ENCODE measurements around the gene MRPL34.

The MRPL34 gene

GRCh38 chr19:17338433-17339078 is 32.9 kb downstream of the MRPL34 start:
- DNase-seq (ENCODE audit: low read depth, low spot score): no peak
- H3K27ac ChIP-seq: no peak overlapping the region

GRCh38 chr19:17339088-17339741 is 33.5 kb downstream of the MRPL34 start:
- DNase-seq (ENCODE audit: low read depth, low spot score): no peak
- no peak overlapping the region for H3K27ac ChIP-seq

- no peak for DNase-seq (ENCODE audit: low read depth, low spot score)
- H3K27ac ChIP-seq: no peak overlapping the region
Observed at GRCh38 chr19:17340302-17340870, 34.7 kb downstream of the MRPL34 start.

- no peak for DNase-seq (ENCODE audit: low read depth, low spot score)
- H3K27ac ChIP-seq: no peak overlapping the region
Observed at GRCh38 chr19:17340871-17341357, 35.2 kb downstream of the MRPL34 start.

- H3K27ac ChIP-seq: no peak overlapping the region
- DNase-seq (ENCODE audit: low read depth, low spot score): no peak
Observed at GRCh38 chr19:17341386-17341785, 35.7 kb downstream of the MRPL34 start.

GRCh38 chr19:17341845-17342244 is 36.2 kb downstream of the MRPL34 start:
- DNase-seq (ENCODE audit: low read depth, low spot score): no peak

GRCh38 chr19:17346109-17346671 is 40.5 kb downstream of the MRPL34 start:
- no peak for DNase-seq (ENCODE audit: low read depth, low spot score)
- H3K27ac ChIP-seq: no peak overlapping the region

More at GRCh38 chr19:17341845-17342244, 36.2 kb downstream of the MRPL34 start:
- no peak overlapping the region for H3K27ac ChIP-seq

- no peak for DNase-seq (ENCODE audit: low read depth, low spot score)
- H3K27ac ChIP-seq: no peak overlapping the region
Observed at GRCh38 chr19:17347361-17347760, 41.7 kb downstream of the MRPL34 start.

- H3K27ac ChIP-seq: no peak overlapping the region
- DNase-seq (ENCODE audit: low read depth, low spot score): no peak
Observed at GRCh38 chr19:17347877-17348276, 42.2 kb downstream of the MRPL34 start.

- H3K27ac ChIP-seq: no peak overlapping the region
- DNase-seq (ENCODE audit: low read depth, low spot score): no peak
Observed at GRCh38 chr19:17348700-17349099, 43.0 kb downstream of the MRPL34 start.

GRCh38 chr19:17351815-17352435 is 46.3 kb downstream of the MRPL34 start:
- H3K27ac ChIP-seq: no peak overlapping the region

GRCh38 chr19:17352608-17353280 is 47.1 kb downstream of the MRPL34 start:
- H3K27ac ChIP-seq: no peak overlapping the region
- no peak for DNase-seq (ENCODE audit: low read depth, low spot score)

More at GRCh38 chr19:17351815-17352435, 46.3 kb downstream of the MRPL34 start:
- DNase-seq (ENCODE audit: low read depth, low spot score): no peak

- H3K27ac ChIP-seq: no peak overlapping the region
- DNase-seq (ENCODE audit: low read depth, low spot score): no peak
Observed at GRCh38 chr19:17353386-17353785, 47.7 kb downstream of the MRPL34 start.
